Astrocyte (in vitro differentiated cells and primary cell): ENCODE results near the gene MIA3.

ENCODE experiments used
- EZH2 ChIP-seq: IDR thresholded peaks from 2 replicates; pipeline ENCODE4 v1.6.1; 2012; ENCODE audit warnings: mild to moderate bottlenecking, low read length, inconsistent platforms; ENCODE audit not compliant: insufficient read depth
- TF ChIP-seq, protein P1 (sequence below): IDR thresholded peaks from 2 replicates; pipeline ENCODE4 v1.5.1; 2011; ENCODE audit warnings: low read depth, mild to moderate bottlenecking, inconsistent platforms, low read length, moderate library complexity; ENCODE audit not compliant: insufficient read depth

DNA sequence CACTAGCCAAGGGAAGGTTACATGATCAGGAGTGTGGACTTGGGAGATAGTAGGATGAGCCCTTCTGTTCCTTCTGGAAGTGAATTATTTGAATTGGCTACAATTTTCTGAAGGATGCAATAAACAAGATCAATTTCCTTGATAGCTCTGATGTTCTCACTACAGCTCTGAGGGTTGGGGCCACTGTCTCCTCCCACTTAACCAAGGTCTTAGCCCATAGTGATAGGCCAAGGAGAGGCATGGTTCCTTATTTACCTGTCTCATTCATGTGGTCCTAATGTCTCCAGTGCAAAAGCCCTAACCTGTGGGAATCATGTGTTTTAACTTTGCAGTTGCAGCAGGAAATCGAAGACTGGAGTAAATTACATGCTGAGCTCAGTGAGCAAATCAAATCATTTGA lies 34.8 kb downstream of the MIA3 start:
- TF ChIP-seq, protein P1, sequence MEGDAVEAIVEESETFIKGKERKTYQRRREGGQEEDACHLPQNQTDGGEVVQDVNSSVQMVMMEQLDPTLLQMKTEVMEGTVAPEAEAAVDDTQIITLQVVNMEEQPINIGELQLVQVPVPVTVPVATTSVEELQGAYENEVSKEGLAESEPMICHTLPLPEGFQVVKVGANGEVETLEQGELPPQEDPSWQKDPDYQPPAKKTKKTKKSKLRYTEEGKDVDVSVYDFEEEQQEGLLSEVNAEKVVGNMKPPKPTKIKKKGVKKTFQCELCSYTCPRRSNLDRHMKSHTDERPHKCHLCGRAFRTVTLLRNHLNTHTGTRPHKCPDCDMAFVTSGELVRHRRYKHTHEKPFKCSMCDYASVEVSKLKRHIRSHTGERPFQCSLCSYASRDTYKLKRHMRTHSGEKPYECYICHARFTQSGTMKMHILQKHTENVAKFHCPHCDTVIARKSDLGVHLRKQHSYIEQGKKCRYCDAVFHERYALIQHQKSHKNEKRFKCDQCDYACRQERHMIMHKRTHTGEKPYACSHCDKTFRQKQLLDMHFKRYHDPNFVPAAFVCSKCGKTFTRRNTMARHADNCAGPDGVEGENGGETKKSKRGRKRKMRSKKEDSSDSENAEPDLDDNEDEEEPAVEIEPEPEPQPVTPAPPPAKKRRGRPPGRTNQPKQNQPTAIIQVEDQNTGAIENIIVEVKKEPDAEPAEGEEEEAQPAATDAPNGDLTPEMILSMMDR, result no peak
- no peak for TF ChIP-seq EZH2
